Activated CD4-positive, alpha-beta T cell treated with anti-CD3 and anti-CD28 coated beads, Interleukin-2, Interleukin-6, amounts not matched to agents 100 ng/mL and 50 ng/mL, durations not matched to agents 16 hours and 8 hours (primary cell): ENCODE results near the gene TMSB15C.

ENCODE experiments used
- DNase-seq: peaks from one replicate; pipeline ENCODE4 v3.0.0-alpha.2; 2020

The TMSB15C gene

GRCh38 chrX:104041003-104041402 is 35.0 kb downstream of the TMSB15C start:
- no peak for DNase-seq

- no peak for DNase-seq
Measured at GRCh38 chrX:104039689-104040505, 36.1 kb downstream of the TMSB15C start, which contains the start of gene H2BW2. TSS of gene H2BW2 (plus strand) at chrX:104039956. CDS start at chrX:104039995, 39 bp downstream.
